Measurements from ENCODE around the gene HMGCLL1. TPM values are rescaled to one million over a fixed set of nuclear protein-coding genes. Genes with fewer than 3 reads are reported as not detected.

Gene HMGCLL1
- polyA plus RNA-seq, 3 donors: not detected

- no peak overlapping the region for H3K4me3 Mint-ChIP-seq
- no peak overlapping the region for H3K4me3 ChIP-seq (replicated peaks in 1 of 3; ENCODE audit: low read depth in 2 of 3, low read length in 3 of 3)
- H3K79me2 ChIP-seq (ENCODE audit: insufficient read depth, low read length): no peaks in the 10 kb centered on the region
- no peaks in the 10 kb centered on the region for H3K36me3 Mint-ChIP-seq
- H3K9ac ChIP-seq (ENCODE audit: insufficient read depth, low read length, poor library complexity, severe bottlenecking): no peak overlapping the region
- H3K27ac Mint-ChIP-seq: no peak overlapping the region
- H3K27me3 Mint-ChIP-seq (ENCODE audit: low read depth in 3 of 3): no peaks in the 10 kb centered on the region
- peaks cover 0 to 3% (median 0%) of the 10 kb centered on the region in 7 donors for H3K9me3 Mint-ChIP-seq
- 95% methylated on average over 3 of the region's 7 CpGs for WGBS (ENCODE audit: insufficient coverage)
- H3K4me1 ChIP-seq (ENCODE audit: control insufficient read depth in 1 of 2, insufficient read depth in 2 of 2, low read length in 2 of 2): no peaks in the 10 kb centered on the region
- no peaks in the 10 kb centered on the region for H4K20me1 ChIP-seq (ENCODE audit: insufficient read depth, low read length)
- H3K27me3 ChIP-seq (ENCODE audit: control insufficient read depth in 2 of 2, insufficient read depth in 2 of 2, low read length in 2 of 2): no peaks in the 10 kb centered on the region
- H3K4me1 Mint-ChIP-seq: no peaks in the 10 kb centered on the region
- no peak for DNase-seq
- no peak overlapping the region for H2AFZ ChIP-seq (ENCODE audit: insufficient read depth, low read depth, low read length, poor library complexity, severe bottlenecking)
- TF ChIP-seq, protein P1, sequence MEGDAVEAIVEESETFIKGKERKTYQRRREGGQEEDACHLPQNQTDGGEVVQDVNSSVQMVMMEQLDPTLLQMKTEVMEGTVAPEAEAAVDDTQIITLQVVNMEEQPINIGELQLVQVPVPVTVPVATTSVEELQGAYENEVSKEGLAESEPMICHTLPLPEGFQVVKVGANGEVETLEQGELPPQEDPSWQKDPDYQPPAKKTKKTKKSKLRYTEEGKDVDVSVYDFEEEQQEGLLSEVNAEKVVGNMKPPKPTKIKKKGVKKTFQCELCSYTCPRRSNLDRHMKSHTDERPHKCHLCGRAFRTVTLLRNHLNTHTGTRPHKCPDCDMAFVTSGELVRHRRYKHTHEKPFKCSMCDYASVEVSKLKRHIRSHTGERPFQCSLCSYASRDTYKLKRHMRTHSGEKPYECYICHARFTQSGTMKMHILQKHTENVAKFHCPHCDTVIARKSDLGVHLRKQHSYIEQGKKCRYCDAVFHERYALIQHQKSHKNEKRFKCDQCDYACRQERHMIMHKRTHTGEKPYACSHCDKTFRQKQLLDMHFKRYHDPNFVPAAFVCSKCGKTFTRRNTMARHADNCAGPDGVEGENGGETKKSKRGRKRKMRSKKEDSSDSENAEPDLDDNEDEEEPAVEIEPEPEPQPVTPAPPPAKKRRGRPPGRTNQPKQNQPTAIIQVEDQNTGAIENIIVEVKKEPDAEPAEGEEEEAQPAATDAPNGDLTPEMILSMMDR (IDR thresholded peaks at IDR 0.05): no peak
- intact Hi-C loops (cut with micrococcal nuclease): no loop called here
- no peak overlapping the region for H3K4me2 ChIP-seq (replicated peaks; ENCODE audit: extremely low read depth, low read length, poor library complexity, severe bottlenecking)
- H3K9me3 ChIP-seq (replicated peaks in 1 of 2; ENCODE audit: control insufficient read depth in 1 of 2, insufficient read depth in 1 of 2, low read length in 2 of 2): no peaks in the 10 kb centered on the region
- no peak overlapping the region for H3K27ac ChIP-seq (ENCODE audit: low read depth in 1 of 2, low read length in 2 of 2)
- H3K36me3 ChIP-seq (replicated peaks in 1 of 2; ENCODE audit: control insufficient read depth in 1 of 2, insufficient read depth in 2 of 2, low read length in 2 of 2): no peaks in the 10 kb centered on the region
These were observed 21.8 kb downstream of the HMGCLL1 start for GRCh38 chr6:55557146-55557545.

- intact Hi-C loops (cut with micrococcal nuclease): no loop called here
- Histone ChIP-seq H3K27ac (ENCODE audit: low read depth in 1 of 2, low read length in 2 of 2) (no peak overlapping the region), H3K27me3 (ENCODE audit: control insufficient read depth in 2 of 2, insufficient read depth in 2 of 2, low read length in 2 of 2) (no peaks in the 10 kb centered on the region), H3K9me3 (replicated peaks in 1 of 2; ENCODE audit: control insufficient read depth in 1 of 2, insufficient read depth in 1 of 2, low read length in 2 of 2) (no peaks in the 10 kb centered on the region), H3K9ac (ENCODE audit: insufficient read depth, low read length, poor library complexity, severe bottlenecking) (no peak overlapping the region), H3K36me3 (replicated peaks in 1 of 2; ENCODE audit: control insufficient read depth in 1 of 2, insufficient read depth in 2 of 2, low read length in 2 of 2) (no peaks in the 10 kb centered on the region), H3K4me1 (ENCODE audit: control insufficient read depth in 1 of 2, insufficient read depth in 2 of 2, low read length in 2 of 2) (no peaks in the 10 kb centered on the region), H3K4me3 (replicated peaks in 1 of 3; ENCODE audit: low read depth in 2 of 3, low read length in 3 of 3) (no peak overlapping the region), H3K79me2 (ENCODE audit: insufficient read depth, low read length) (no peaks in the 10 kb centered on the region), H4K20me1 (ENCODE audit: insufficient read depth, low read length) (no peaks in the 10 kb centered on the region), H2AFZ (ENCODE audit: insufficient read depth, low read depth, low read length, poor library complexity, severe bottlenecking) (no peak overlapping the region), H3K4me2 (replicated peaks; ENCODE audit: extremely low read depth, low read length, poor library complexity, severe bottlenecking) (no peak overlapping the region)
- Mint-ChIP-seq H3K9me3 (peaks cover 0 to 2% (median 0%) of the 10 kb centered on the region in 7 donors), H3K4me1 (no peaks in the 10 kb centered on the region), H3K36me3 (no peaks in the 10 kb centered on the region), H3K4me3 (no peak overlapping the region), H3K27me3 (ENCODE audit: low read depth in 3 of 3) (peaks cover 0 to 2% (median 1%) of the 10 kb centered on the region in 3 donors), H3K27ac (no peak overlapping the region)
- no peak for DNase-seq
- TF ChIP-seq, protein P1 (IDR thresholded peaks at IDR 0.05): no peak
These were observed 33.2 kb downstream of the HMGCLL1 start for GRCh38 chr6:55545791-55546190.

Data from CD14-positive monocyte (primary cell).